Measurements from ENCODE around the gene CUL9. TPM values are rescaled to one million over a fixed set of nuclear protein-coding genes. Genes with fewer than 3 reads are reported as not detected.
"Not testable (repeated sequence)": the region's sequence is repeated elsewhere in the genome, so short reads cannot be mapped to it uniquely, and the experiment has no call there.

Gene CUL9
- total RNA-seq, result 14.5 and 20.7 TPM in 2 replicates
- 20.6 TPM for polyA plus RNA-seq (2012)

DNA sequence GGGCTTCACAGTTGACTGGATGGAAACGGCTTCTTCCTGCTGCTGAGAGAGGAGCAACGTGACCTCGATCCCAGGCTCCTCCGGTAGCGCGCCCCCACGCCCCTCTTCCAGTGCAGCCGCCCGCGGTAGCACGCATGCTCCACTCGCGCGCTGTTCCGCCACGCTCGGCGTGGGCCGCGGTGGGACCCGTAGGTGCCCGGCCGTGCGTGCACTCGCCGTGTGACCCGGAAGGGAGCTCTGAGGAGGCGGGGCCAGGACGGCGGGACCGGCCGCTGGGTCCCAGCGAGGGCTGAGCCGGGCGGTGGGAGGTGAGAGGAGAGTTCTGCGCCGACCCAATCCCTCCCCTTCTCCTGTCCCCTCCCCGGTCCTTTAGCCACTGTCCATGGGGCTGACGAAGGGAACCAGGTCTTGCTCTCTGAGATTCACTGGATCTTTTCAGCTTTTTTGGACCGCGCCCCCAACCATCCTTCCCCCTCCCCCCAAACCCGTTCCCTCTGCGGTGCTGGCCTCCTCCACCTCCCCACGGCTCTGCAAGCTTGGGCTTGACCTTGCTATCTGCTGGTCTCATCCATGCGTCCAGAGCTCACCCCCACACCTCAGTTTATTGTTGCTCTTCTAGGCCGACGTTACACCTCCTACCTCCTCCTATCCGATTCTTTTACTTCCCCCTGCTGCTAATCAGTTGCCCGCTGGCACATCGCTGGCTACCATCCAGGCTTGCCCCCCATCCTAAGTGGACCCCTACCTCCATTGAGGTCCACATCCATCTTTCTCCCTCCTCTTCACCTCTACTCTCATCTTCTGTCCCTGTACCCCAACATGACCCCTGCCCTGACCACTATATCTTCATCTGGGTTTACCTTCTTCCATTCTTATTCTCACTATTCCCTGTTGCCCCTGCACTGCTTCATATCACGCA is at the start of gene CUL9:
Gene CUL9, plus strand, starts transcription at position 255 of the 919 bp plus-strand sequence. CDS start 2,115 bp downstream, outside the sequence.
- DNase-seq (ENCODE audit: low read depth), result peak; percentile 84

DNA sequence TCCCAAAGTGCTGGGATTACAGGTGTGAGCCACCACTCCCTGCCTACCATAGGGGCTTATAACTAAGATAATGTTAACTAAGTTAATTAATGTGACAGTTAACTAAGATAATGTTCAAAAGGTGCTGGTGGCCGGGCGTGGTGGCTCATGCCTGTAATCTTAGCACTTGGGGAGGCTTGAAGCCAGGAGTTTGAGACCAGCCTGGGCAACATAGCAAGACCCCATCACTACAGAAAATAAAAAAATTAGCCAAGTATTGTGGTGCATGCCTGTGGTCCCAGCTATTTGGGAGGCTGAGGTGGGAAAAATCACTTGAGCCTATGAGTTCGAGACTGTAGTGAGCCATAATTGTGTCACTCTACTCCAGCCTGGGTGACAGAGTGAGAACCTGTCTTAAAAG is 43.7 kb upstream of the CUL9 start:
- DNase-seq (ENCODE audit: low read depth), result no peak

- DNase-seq (ENCODE audit: low read depth), result not testable (repeated sequence)
Observed at GRCh38 chr6:43139973-43140372, 42.0 kb upstream of the CUL9 start.

GRCh38 chr6:43141644-43142043 is 40.4 kb upstream of the CUL9 start:
- DNase-seq (ENCODE audit: low read depth), result no peak

- no peak for DNase-seq (ENCODE audit: low read depth)
Observed at GRCh38 chr6:43142101-43142500, 39.9 kb upstream of the CUL9 start.

- peak; percentile 88 for DNase-seq (ENCODE audit: low read depth)
Observed at GRCh38 chr6:43143235-43144128, 38.5 kb upstream of the CUL9 start.

DNA sequence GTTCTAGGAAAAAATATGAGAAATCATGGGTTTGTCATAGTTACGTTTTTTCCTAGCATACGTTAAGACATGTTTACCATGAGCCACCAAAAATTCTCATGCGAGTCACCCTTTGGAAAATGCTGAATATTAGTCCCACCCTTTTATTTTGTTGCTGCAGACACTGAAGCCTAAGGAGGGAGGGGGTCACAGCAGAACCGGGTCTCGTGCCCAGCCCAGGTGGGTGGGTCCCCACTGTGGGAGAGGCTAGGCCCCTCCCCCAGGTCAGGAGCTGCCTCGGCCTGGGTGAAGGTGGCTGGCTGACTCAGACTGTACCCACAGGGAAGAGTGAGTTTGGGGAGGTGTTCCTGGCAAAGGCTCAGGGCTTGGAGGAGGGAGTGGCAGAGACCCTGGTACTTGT is 37.1 kb upstream of the CUL9 start:
- no peak for DNase-seq (ENCODE audit: low read depth)

DNA sequence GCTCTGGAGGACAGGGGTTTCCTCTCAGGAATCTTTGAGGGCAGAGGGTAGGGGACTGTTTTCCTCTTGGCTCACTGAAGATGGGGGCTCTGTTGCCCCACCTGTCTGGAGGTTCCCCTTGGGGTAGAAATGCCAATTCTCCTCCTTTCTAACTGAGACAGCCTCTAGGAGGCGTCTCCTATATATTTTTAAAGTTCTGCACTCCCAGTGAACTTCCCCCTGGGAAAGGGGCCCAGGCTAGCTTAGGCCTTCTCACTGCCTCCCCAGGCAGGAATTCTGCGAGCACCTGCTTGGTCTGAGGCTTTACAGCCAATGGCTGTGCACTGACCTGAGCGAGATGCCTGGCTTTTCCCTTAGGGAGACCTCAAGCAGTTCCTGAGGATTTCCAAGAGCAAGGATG is 35.7 kb upstream of the CUL9 start:
- no peak for DNase-seq (ENCODE audit: low read depth)

DNA sequence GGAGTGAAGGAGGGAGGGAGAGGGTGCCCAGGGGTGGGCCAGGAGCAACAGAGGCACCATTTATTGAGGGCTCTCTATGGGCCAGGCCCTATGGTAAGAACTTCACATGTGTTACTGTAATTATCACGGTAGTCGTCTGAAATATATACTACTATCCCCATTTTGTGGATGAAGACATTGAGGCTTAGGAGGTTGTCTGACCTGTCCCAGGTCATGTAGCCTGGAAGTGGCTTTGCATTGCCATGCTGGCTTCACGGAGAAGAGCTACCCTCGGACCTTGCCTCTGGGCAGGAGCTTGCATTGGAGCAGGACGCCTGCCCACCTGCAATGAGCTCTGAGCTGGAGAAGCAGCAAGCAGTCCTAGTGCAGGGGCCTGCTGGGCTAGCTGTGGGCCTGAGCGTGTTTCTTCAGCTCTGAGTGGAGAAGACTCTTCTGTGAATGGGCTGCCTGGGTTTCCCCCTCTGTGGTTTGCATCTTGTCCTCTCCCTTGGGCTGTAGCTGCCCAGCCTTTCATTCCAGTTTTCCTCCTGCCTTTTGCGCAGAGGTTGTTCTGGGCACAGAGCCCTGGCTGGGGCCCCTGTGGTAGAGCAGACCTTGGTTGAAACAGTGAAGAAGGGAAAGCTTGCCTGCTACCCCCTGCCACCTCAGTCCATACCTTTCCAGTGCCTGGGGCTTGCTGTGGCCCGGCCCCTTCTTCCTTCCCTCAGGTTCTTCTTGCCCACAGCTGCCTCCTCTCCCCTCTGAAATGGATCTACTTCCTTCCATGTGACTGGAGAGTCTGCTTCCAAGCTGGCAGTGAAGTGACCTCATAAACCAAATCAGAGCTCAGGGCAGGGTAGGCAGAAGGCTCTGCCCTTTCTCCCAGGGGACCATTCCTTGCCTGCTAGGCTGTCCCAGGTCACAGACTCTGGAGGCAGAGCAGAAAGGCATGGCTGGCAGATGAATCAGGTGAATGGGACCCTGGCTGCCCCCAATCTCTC is 35.0 kb upstream of the CUL9 start:
- DNase-seq (ENCODE audit: low read depth), result peak; percentile 73

- no peak for DNase-seq (ENCODE audit: low read depth)
Observed at GRCh38 chr6:43147691-43148477, 34.1 kb upstream of the CUL9 start.

DNA sequence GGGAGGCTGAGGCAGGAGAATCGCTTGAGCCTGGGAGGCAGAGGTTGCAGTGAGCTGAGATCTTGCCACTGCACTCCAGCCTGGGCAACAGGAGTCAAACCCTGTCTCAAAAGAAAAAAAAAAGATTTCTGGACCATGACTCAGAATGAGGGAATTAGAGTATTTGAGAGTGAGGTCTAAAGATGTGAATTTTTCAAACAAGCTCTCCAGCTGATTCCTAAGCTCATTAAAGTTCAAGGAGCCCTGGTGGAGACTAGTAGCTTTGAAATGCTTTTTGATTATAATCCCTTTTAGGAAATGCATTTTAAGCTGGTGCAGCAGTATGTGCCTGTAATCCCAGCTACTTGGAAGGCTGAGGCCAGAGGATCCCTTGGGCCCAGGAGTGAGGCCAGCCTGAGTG is 32.7 kb upstream of the CUL9 start:
- no peak for DNase-seq (ENCODE audit: low read depth)

GRCh38 chr6:43150051-43150751 is 31.8 kb upstream of the CUL9 start:
- DNase-seq (ENCODE audit: low read depth), result no peak

DNA sequence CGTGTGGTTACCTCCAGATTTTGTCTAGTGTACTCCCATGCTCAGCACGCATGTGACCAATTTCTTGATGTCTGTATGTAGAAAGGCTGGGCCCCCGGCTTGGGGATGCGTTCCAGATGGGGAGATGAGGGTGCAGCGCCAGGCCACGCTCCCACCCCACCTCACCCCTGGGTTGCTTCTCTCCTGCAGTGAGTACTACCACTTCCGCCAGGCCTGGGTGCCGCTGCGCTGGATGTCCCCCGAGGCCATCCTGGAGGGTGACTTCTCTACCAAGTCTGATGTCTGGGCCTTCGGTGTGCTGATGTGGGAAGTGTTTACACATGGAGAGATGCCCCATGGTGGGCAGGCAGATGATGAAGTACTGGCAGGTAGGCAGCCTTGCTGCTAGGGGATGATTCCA is 22.4 kb upstream of the CUL9 start:
- no peak for DNase-seq (ENCODE audit: low read depth)

DNA sequence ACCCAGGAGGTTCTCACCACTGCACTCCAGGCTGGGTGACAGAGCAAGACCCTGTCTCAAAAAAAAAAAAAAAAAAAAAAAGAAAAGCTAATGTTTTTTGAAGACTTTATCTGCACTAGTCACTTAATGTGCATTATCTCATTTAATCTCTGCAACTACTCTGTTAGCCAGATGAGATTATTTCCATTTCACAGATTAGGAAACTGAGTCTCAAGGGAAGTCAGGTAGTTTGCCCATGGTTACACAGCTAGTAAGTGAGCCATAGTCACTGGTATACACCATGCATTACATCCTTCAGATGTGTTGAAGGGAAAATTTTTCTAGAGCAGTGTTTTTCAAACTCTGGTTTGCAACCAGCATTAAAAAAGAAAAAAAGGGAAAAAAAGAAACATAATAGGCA is 18.1 kb upstream of the CUL9 start:
- no peak for DNase-seq (ENCODE audit: low read depth)

DNA sequence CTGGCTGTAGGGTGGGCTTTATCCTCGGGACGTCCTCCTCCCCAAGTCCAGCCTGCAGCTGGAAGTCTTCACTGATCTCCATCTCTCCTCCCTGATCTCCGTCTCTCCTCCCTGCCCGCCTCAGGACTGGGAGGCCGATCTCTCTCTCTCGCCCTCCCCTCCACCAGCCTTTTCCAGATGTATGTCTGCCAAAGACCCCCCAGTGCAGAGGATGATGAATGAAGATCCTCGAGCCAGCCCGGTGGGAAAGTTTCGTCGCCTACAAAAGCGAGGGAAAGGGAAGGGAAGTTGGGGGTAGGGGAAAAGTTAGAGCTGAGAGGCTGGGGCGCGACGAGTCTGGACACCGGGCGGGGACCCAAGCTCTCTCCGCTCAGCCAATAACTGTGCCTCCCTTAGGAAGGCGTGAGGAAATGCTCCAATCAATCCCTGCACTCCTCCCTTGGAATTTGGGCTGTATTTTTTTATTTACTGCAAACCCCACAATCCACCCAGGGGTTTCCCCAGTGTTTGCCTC is 11.5 kb upstream of the CUL9 start:
- no peak for DNase-seq (ENCODE audit: low read depth)

DNA sequence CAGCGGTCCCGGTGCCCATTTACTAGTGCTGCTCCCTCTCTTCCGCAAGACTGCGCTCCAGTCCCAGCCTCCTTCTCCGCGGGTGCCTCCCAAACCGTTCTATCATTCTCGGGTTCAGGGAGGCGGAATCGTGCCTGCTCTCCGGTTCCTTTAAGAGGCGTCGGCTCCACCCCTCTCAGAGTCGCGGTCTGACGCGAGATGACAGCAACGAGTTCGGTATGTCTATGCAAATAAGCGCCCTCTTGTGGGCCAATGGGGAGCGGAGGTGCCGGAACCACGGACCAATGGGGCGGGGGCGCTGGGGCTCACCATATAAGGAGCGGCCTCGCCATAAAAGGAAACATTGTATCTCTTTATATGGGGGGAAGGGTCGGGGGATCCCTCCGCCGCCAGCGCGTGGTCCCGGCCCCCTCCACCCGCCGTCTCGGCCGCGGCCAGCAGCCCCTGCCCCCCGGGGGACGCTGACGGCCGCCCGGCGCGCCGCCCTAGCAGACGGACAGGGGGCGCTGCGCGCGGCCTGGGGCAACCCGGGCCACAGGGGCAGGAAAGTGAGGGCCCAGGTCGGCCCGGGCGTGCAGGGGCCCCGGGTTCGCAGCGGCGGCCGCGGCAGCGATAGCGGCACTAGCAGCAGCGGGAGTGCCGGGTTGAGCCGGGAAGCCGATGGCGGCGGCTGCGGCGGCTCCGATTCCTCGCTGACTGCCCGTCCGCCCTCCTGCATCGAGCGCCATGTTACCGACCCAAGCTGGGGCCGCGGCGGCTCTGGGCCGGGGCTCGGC is 10.9 kb upstream of the CUL9 start, which contains the start of gene SRF:
Gene SRF, plus strand, starts transcription at position 339 of the 776 bp plus-strand sequence. Its CDS starts 388 bp downstream, at position 727.
- DNase-seq (ENCODE audit: low read depth), result peak; percentile 100

- no peak for DNase-seq (ENCODE audit: low read depth)
Observed at GRCh38 chr6:43171707-43172103, 10.3 kb upstream of the CUL9 start.
